Nucleus accumbens (tissue), 56 donors: ENCODE results near the gene ADAP1.
"Not testable (repeated sequence)": the region's sequence is repeated elsewhere in the genome, so short reads cannot be mapped to it uniquely, and the experiment has no call there.

Source experiments
- DNase-seq, 56 donors: peaks; one replicate each; lab custom pipeline; 2025; lab: John Stamatoyannopoulos, UW

The ADAP1 gene

DNA sequence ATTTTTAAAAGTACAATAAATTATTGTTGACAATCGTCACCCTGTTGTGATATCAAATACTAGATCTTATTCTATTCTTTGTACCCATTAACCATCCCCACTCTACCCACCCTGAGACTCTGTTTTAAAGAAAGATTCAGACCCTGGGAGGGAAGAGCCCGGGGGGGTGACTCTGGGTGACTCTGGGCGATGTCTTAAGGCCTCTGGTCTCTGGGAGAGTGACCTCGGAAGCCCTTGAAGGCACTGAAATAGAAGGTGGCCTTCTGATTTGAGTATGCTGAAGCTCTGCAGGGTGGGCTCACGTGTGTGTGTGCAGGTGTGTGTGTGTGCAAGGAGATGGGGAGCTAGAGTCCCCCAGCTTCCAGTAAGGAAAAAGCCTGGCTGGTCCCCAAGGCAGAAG, 9.7 kb downstream of the ADAP1 start:
- no peak for DNase-seq

DNA sequence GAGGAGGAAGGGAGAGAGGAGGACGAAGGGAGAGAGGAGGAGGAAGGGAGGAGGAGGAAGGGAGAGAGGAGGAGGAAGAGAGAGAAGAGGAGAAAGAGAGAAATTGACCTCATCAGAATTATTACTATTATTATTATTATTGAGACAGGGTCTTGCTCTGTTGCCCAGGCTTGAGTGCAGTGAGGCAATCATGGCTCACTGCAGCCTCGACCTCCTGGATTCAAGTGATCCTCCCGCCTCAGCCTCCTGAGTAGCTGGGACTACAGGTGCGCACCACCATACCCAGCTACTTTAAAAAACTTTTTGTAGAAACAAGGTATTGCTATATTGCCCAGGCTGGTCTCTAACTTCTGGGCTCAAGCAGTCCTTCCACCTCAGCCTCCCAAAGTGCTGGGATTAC, 10.7 kb downstream of the ADAP1 start:
- DNase-seq = not testable (repeated sequence)

DNA sequence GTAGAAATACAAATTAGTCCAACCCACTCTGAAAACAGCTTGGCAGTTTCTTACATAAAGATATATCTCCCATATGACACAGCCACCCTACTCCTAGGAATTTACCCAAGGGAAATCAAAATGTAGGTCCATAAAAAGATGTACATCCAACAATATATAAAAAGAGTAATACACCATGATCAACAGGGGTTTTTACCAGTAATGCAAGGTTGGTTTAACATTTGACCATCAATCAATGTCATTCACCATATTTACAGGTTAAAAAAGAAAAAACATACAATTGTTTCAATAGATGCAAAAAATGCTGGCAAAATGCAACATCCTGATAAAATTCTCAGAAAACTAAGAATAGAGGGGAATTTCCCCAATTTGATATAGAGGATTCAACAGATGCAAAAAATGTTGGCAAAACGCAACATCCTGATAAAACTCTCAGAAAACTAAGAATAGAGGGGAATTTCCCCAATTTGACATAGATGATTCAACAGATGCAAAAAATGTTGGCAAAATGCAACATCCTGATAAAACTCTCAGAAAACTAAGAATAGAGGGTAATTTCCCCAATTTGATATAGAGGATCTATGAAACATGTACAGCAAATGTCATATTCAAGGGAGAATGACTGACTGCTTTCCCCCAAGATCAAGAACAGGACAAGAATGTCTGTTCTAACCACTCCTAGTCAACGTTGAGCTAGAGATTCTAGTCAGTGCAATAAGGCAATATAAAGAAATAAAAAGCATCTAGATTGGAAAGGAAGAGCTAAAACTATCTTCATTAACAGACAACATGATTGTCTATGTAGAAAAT, 13.7 kb downstream of the ADAP1 start:
- no peak for DNase-seq

DNA sequence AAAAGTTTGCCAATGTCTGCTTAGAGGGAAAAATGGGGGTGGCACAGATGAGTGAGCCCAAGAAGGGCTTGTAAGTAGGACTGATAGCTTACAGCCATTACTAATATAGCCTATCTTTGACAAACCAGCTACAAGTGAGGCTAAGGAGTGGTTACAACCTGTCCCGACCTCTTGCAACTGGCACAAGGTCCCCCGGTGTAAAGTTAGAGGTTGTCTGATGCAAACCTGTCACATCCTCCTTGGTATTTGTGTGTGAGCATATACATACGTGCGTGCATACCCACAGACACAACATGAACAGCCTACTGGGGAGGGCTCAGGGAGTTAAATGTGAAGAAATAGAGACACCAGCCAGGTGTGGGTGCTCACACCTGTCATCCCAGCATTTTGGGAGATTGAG, 14.6 kb downstream of the ADAP1 start:
- DNase-seq = no peak

DNA sequence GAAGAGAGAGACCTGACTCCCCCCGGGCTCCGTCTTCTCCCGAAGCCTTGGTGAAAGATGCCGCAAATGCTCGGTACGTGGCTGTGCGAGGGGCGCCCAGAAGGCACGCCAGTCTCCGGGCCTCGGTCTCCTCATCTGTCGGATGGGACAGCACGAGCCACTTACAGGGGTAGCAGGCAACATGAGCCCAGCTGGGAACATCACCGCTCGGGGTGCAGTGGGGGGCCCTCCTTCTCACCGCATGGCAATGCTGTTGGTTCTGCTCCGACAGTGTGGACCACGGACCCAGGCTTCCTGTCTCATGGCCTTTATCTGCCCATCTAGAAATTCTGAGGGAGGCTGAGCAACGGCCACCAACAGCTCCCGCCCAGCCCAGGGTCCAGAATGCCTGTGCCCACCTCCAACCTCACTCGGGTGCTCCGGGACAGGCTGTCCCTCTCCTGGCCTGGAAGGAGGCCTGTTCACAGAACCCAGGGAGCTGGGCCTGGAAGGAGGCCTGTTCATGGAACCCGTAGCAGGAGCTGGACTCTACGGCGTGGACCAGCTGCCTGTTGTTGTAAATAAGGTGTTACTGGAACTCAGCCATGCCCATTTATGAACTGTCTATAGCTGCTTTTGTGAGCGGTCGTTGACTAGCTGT, 15.8 kb downstream of the ADAP1 start:
- DNase-seq = no peak

- DNase-seq = no peak
These were observed 16.5 kb downstream of the ADAP1 start for GRCh38 chr7:937856-938484.

DNA sequence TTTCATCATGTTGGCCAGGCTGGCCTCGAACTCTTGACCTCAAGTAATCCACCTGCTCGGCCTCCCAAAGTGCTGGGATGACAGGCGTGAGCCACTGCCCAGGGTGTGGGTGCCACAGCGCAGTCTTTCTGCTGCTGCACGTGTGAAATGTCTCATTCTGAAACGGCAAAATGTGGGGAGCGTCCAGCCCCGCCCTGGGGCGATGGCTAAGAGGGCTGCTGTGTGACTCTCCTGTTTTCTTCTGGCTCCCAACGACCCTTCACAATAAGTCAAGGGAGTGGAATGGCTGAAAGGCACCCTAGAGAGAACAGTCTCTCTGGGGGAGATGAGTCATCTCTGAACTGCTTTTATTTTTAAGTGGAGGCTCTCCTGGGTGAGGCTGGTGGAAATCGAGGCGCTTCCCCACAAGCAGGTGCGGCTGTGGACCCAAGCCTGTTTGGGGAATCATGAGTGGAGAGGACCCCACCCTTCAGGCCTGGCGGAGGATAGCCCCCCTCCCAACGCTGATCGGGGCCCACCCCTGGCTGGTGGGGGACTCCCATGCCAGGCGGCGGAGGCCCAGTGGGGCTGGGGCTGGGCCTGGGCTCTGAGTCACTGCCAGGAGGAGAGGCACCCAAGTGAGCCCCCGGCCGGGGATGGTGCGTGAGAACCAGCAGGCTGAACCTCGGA, 18.0 kb downstream of the ADAP1 start:
- no peak for DNase-seq

DNA sequence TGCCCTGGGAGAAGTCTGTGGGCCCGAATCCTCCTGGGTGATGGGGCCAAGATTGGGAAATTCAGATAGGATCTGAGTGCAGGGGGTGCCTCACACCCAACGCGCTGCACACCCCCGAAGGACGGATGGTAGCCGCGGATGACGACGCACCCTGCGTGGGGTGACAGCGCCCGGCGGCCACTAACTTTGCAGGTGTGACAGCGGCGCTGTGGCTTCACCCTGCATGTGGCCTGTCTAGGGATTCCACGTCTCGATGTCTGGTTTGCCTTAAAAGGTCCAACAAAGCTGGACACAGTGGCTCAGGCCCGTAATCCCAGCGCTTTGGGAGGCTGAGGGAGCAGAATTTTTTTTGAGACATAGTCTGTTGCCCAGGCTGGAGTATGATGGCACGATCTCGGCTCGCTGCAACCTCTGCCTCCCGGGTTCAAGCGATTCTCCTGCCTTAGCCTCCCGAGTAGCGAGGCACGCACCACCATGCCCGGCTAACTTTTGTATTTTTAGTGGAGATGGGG, 18.6 kb downstream of the ADAP1 start:
- DNase-seq = no peak

GRCh38 chr7:935164-935873, 19.2 kb downstream of the ADAP1 start:
- no peak for DNase-seq

DNA sequence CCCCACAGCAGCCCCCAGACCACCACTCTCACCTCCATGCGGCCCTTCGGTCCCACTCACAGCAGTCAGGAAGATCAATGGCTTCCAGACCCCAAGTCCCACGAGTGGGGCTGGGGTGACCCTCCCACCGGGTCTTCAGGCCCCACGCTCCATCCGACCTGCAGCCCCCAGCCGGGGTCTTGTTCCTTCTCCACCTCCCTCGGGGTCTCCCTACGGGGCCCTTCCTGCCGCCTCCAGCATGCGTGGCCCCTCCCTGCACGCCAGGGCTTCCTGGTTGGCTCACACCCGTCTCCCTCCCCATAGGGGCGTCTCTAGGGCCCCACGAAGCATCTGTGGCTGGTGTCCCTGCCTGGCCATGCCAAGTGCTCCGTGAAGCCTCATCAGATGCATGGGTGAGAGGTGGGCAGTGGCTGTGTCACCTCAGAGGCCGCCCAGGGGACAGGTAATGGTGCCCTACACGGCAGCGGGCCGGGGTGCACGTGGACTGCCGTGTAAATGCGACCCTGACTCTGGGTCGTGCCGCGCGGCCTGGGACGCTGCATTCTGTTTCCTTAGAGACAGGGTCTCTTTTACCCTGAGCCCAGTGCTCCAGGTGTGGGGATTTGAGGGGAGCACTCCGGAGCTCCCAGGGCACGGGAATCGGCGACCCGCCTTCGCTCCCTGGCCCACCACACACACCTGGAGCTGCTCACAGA, 19.9 kb downstream of the ADAP1 start:
- DNase-seq = no peak

DNA sequence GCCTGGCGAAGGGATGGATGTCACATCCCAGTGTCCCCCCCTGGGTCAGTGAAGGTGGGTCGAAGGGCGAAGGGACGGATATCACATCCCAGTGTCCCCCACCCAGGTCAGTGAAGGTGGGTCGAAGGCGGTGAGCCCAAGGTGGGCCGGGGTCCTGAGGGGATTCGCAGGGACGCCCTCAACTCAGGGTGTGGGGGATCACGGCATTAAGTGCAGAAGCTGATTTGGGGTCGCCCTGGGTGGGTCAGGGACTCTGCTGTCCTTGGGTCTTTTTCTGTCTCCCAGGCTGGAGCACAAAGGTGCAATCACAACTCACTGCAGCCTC, 21.9 kb downstream of the ADAP1 start:
- DNase-seq = no peak

GRCh38 chr7:931871-932650, 22.4 kb downstream of the ADAP1 start:
- no peak for DNase-seq

GRCh38 chr7:930975-931758, 23.3 kb downstream of the ADAP1 start:
- DNase-seq = no peak

- peak in 27 of 56 donors; percentile 29 to 69 (median 42) for DNase-seq
These were observed 25.2 kb downstream of the ADAP1 start for GRCh38 chr7:929311-929711.

DNA sequence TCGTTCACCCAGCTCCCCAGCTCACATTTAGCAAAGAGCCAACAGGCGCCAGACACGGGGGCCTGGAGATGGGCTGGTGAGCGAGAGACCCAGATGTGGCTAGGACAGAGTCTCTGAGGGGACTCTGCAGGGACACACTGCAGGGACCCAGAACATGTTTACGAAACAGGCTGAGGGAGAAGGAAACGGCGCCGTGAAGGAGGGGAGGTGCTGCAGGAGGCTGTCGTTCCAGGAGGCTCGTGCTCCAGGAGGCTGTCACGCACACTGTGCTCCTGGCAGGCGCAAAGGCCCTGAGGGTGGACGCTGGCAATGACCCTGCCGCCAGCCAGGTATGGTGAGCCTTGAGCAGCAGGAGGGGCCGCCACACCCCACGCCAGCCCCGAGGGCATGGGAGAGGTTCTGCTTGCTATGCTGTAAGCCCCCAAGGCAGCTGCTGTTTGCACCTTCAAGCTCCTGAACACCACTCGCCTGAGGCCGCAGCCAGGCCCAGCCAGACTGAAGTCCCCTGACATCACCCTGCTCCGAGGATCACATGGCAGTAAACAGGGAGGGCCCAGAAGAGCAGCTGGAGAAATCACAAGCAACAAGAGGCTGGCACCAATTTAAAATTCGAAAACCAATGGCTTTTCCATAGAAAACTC, 27.3 kb downstream of the ADAP1 start:
- peak in 46 of 56 donors; percentile 28 to 90 (median 66) for DNase-seq

- DNase-seq = peak in 35 of 56 donors; percentile 26 to 80 (median 55)
These were observed 28.1 kb downstream of the ADAP1 start for GRCh38 chr7:926061-927030.
